ENCODE results near the gene ERC1. TPM values are rescaled to one million over a fixed set of nuclear protein-coding genes. Genes with fewer than 3 reads are reported as not detected.
"Not testable (repeated sequence)": the region's sequence is repeated elsewhere in the genome, so short reads cannot be mapped to it uniquely, and the experiment has no call there.

Gene ERC1
- total RNA-seq, 1 donor from 2014 or later = 16.6 TPM

GRCh38 chr12:1047898-1048660 is 57.1 kb downstream of the ERC1 start:
- no peak for TF ChIP-seq CTCF (IDR thresholded peaks at IDR 0.05; ENCODE audit: insufficient read depth, low read length, severe bottlenecking)
- no peak for DNase-seq (ENCODE audit: low read depth)
- Histone ChIP-seq H3K36me3 (ENCODE audit: control insufficient read depth, insufficient read depth, low read length) (no peaks in the 10 kb centered on the region), H3K27me3 (ENCODE audit: control insufficient read depth, insufficient read depth, low read length) (no peaks in the 10 kb centered on the region), H3K4me3 (ENCODE audit: low read depth, low read length) (no peak overlapping the region)
- no peak for FAIRE-seq

- FAIRE-seq (no peak), DNase-seq (ENCODE audit: low read depth) (no peak)
- Histone ChIP-seq H3K36me3 (ENCODE audit: control insufficient read depth, insufficient read depth, low read length) (no peaks in the 10 kb centered on the region), H3K27me3 (ENCODE audit: control insufficient read depth, insufficient read depth, low read length) (no peaks in the 10 kb centered on the region), H3K4me3 (ENCODE audit: low read depth, low read length) (no peak overlapping the region)
- no peak for TF ChIP-seq CTCF (IDR thresholded peaks at IDR 0.05; ENCODE audit: insufficient read depth, low read length, severe bottlenecking)
These were observed 59.2 kb downstream of the ERC1 start for GRCh38 chr12:1050059-1050707.

GRCh38 chr12:1051672-1052071 is 60.6 kb downstream of the ERC1 start:
- not testable (repeated sequence) for H3K27me3 ChIP-seq (ENCODE audit: control insufficient read depth, insufficient read depth, low read length); FAIRE-seq; DNase-seq (ENCODE audit: low read depth); H3K4me3 ChIP-seq (ENCODE audit: low read depth, low read length); H3K36me3 ChIP-seq (ENCODE audit: control insufficient read depth, insufficient read depth, low read length)

GRCh38 chr12:1053690-1054089 is 62.7 kb downstream of the ERC1 start:
- H3K27me3 ChIP-seq (ENCODE audit: control insufficient read depth, insufficient read depth, low read length) = no peaks in the 10 kb centered on the region
- FAIRE-seq (no peak), DNase-seq (ENCODE audit: low read depth) (no peak)
- no peaks in the 10 kb centered on the region for H3K36me3 ChIP-seq (ENCODE audit: control insufficient read depth, insufficient read depth, low read length)
- H3K4me3 ChIP-seq (ENCODE audit: low read depth, low read length) = no peak overlapping the region
- no peak for TF ChIP-seq CTCF (IDR thresholded peaks at IDR 0.05; ENCODE audit: insufficient read depth, low read length, severe bottlenecking)

GRCh38 chr12:1054117-1054870 is 63.3 kb downstream of the ERC1 start:
- DNase-seq (ENCODE audit: low read depth) = no peak
- TF ChIP-seq CTCF (IDR thresholded peaks at IDR 0.05; ENCODE audit: insufficient read depth, low read length, severe bottlenecking) = no peak
- Histone ChIP-seq H3K4me3 (ENCODE audit: low read depth, low read length) (no peak overlapping the region), H3K36me3 (ENCODE audit: control insufficient read depth, insufficient read depth, low read length) (no peaks in the 10 kb centered on the region), H3K27me3 (ENCODE audit: control insufficient read depth, insufficient read depth, low read length) (no peaks in the 10 kb centered on the region)
- FAIRE-seq = no peak

GRCh38 chr12:1056390-1056789 is 65.4 kb downstream of the ERC1 start:
- no peak for TF ChIP-seq CTCF (IDR thresholded peaks at IDR 0.05; ENCODE audit: insufficient read depth, low read length, severe bottlenecking)
- Histone ChIP-seq H3K36me3 (ENCODE audit: control insufficient read depth, insufficient read depth, low read length) (no peaks in the 10 kb centered on the region), H3K4me3 (ENCODE audit: low read depth, low read length) (no peak overlapping the region), H3K27me3 (ENCODE audit: control insufficient read depth, insufficient read depth, low read length) (no peaks in the 10 kb centered on the region)
- no peak for DNase-seq (ENCODE audit: low read depth)
- no peak for FAIRE-seq

Measured in bronchial epithelial cell (primary cell).